Skeletal muscle satellite cell (primary cell): Measurements from ENCODE around the gene XIST. TPM values are rescaled to one million over a fixed set of nuclear protein-coding genes. Genes with fewer than 3 reads are reported as not detected.
"Not testable (repeated sequence)": the region's sequence is repeated elsewhere in the genome, so short reads cannot be mapped to it uniquely, and the experiment has no call there.

Experiments
- H3K27me3 ChIP-seq: 2 replicates; pipeline ENCODE4 v1.7.0; 2013; ENCODE audit warnings: low read length; ENCODE audit not compliant: control insufficient read depth, insufficient read depth
- H3K36me3 ChIP-seq: 2 replicates; pipeline ENCODE4 v1.7.0; 2013; ENCODE audit warnings: mild to moderate bottlenecking, control low read depth, low read length; ENCODE audit not compliant: insufficient read depth
- H3K4me1 ChIP-seq: 2 replicates; pipeline ENCODE4 v1.7.0; 2013; ENCODE audit warnings: low read length; ENCODE audit not compliant: control insufficient read depth, insufficient read depth
- H3K4me2 ChIP-seq: 2 replicates; pipeline ENCODE4 v1.7.0; 2013; ENCODE audit warnings: mild to moderate bottlenecking, low read length
- H3K4me3 ChIP-seq: 2 replicates; pipeline ENCODE4 v1.7.0; 2013; ENCODE audit warnings: low read length
- H3K9ac ChIP-seq: 2 replicates; pipeline ENCODE4 v1.7.0; 2013; ENCODE audit warnings: mild to moderate bottlenecking, low read depth, low read length, moderate library complexity
- H3K9me3 ChIP-seq: replicated peaks from 2 replicates; pipeline ENCODE4 v1.7.0; 2013; ENCODE audit warnings: mild to moderate bottlenecking, control low read depth, low read length
- total RNA-seq: library from RNA; depleted of rRNA; stranded (reverse); fragments of >200 nt; gene quantifications from 2 replicates; pipeline ENCODE4 v1.2.3, GENCODE V29; 2012; rRNA removed

Gene XIST
- total RNA-seq: under 0.01 and 58.8 TPM in 2 replicates

DNA sequence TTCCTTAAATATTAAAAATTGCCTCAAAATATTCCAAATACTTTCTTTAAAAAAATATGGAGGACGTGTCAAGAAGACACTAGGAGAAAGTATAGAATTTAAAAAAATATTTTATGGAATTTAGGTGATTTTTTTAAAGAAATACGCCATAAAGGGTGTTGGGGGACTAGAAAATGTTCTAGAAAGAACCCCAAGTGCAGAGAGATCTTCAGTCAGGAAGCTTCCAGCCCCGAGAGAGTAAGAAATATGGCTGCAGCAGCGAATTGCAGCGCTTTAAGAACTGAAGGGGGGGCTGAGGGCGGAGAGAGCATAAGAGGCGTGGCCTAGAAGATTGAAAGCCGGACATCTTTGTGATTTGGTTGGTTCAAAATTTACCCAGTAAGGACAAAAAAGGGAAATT lies at the start of gene XIST:
Gene XIST, minus strand, starts transcription at position 248 of the 400 bp plus-strand sequence.
- peak within 1 kb of the TSS; percentile 89 for H3K9ac ChIP-seq
- peaks cover 8% of the 10 kb centered on the region for H3K4me1 ChIP-seq
- peak within 1 kb of the TSS; percentile 83 for H3K4me3 ChIP-seq
- peak within 1 kb of the TSS; percentile 68 for H3K4me2 ChIP-seq
- no peaks in the 10 kb centered on the region for H3K27me3 ChIP-seq
- H3K9me3 ChIP-seq: no peaks in the 10 kb centered on the region
- H3K36me3 ChIP-seq: no peaks in the 10 kb centered on the region

DNA sequence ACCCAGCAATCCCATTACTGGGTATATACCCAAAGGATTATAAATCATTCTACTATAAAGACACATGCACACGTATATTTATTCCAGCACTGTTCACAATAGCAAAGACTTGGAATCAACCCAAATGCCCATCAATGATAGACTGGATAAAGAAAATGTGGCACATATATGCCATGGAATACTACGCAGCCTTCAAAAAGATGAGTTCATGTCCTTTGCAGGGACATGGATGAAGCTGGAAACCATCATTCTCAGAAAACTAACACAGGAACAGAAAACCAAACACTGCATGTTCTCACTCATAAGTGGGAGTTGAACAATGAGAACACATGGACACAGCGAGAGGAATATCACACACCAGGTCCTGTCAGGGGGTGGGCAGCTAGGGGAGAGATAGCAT lies 45.8 kb upstream of the XIST start:
- H3K9ac ChIP-seq, H3K4me1 ChIP-seq, H3K4me3 ChIP-seq, H3K36me3 ChIP-seq, H3K4me2 ChIP-seq, H3K9me3 ChIP-seq: not testable (repeated sequence)
- peaks cover 13% of the 10 kb centered on the region for H3K27me3 ChIP-seq

DNA sequence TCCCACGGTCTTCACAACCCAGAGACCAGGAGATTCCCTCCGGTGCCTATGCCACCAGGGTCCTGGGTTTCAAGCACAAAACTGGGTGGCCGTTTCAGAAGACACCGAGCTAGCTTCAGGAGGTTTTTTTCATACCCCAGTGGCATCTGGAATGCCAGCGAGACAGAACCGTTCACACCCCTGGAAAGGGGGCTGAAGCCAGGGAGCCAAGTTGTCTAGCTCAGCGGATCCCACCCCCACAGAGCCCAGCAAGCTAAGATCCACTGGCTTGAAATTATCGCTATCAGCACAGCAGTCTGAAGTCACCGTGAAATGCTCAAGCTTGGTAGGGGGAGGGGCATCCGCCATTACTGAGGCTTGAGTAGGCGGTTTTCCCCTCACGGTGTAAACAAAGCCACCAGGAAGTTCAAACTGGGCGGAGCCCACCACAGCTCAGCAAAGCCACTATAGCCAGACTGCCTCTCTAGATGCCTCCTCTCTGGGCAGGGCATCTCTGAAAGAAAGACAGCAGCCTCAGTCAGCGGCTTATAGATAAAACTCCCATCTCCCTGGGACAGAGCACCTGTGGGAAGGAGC lies 40.1 kb upstream of the XIST start:
- not testable (repeated sequence) for H3K4me2 ChIP-seq, H3K4me3 ChIP-seq, H3K9ac ChIP-seq

DNA sequence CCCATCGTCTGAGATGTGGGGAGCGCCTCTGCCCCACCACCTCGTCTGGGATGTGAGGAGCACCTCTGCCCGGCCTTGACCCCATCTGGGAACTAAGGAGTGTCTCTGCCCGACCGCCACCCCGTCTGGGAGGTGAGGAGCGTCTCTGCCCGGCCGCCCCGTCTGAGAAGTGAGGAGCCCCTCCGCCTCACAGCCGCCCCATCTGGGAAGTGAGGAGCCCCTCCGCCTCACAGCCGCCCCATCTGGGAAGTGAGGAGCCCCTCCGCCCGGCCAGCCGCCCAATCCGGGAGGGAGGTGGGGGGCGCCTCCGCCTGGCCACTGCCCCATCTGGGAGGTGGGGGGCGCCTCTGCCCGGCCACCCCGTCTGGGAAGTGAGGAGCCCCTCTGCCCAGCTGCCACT lies 29.7 kb upstream of the XIST start:
- not testable (repeated sequence) for H3K36me3 ChIP-seq, H3K4me1 ChIP-seq, H3K27me3 ChIP-seq, H3K9me3 ChIP-seq, H3K4me3 ChIP-seq, H3K9ac ChIP-seq, H3K4me2 ChIP-seq

More for the DNA sequence above, 40.1 kb upstream of the XIST start:
- H3K4me1 ChIP-seq, H3K9me3 ChIP-seq, H3K36me3 ChIP-seq: not testable (repeated sequence)
- peaks cover 15% of the 10 kb centered on the region for H3K27me3 ChIP-seq

DNA sequence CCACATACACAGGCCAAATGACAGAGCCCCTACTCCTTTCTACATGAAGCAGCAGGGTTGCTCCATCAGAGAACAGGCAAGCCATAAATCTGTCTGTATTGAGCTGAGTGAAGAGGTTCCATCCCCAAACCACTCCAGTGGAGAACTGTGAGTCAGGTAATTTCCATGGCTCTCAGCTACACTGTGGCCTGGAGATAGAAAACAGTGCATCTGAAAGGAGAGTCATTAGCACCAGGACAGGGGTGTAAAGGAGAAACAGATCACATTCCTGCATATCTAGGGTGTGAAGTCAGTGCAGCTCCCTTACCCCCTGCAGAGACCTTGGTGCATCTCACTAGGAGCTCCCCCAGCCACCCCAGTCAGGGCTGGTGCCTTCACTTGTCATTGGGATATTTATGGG lies 25.2 kb upstream of the XIST start:
- Histone ChIP-seq H3K9ac (no peak overlapping the region), H3K9me3 (no peaks in the 10 kb centered on the region), H3K4me2 (no peak overlapping the region), H3K27me3 (peaks cover 21% of the 10 kb centered on the region), H3K36me3 (no peaks in the 10 kb centered on the region), H3K4me1 (no peaks in the 10 kb centered on the region), H3K4me3 (no peak overlapping the region)

DNA sequence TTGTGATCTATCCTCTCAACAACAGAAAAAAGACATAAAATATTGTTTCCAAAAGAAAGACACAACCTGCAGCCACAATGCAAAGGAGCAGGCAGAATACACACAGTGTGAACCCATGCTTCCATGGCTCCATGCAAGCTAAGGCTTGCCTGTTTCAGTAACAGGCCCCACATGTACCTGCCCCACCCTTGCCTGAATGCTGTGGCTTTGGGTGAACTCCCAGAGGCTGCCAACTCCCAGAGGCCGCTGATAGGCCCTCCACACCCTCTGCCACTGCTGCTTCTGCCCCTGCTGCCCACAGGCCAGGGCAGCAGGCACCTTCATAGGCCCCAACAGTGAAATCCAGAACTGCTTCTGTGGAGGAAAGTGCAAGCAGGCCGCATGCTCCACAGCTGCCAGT lies 24.4 kb upstream of the XIST start:
- Histone ChIP-seq H3K9me3 (no peaks in the 10 kb centered on the region), H3K36me3 (no peaks in the 10 kb centered on the region), H3K9ac (no peak overlapping the region), H3K4me3 (no peak overlapping the region), H3K27me3 (peaks cover 23% of the 10 kb centered on the region), H3K4me2 (no peak overlapping the region), H3K4me1 (no peaks in the 10 kb centered on the region)

DNA sequence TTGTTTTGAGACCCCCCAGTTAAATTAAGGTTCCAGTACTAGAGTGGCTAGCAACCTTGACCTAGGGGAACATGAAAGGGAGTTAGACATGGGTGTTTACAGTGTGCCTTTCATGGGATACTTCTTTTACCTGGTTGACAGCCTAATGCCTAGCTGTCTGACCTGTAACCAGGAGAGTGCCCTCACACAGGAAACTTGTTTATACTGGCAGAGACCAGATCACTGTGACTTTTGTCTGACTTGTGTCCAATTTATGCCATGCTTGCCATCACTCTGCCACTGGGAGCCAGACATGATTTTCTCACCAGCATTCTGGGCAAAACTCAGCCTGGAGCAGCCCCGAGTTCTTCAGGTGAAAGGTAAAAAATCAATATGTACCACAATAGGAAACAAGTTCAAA lies 16.4 kb upstream of the XIST start:
- no peak overlapping the region for H3K9ac ChIP-seq
- H3K27me3 ChIP-seq: peaks cover 15% of the 10 kb centered on the region
- no peaks in the 10 kb centered on the region for H3K4me1 ChIP-seq
- no peak overlapping the region for H3K4me2 ChIP-seq
- no peak overlapping the region for H3K4me3 ChIP-seq
- no peaks in the 10 kb centered on the region for H3K9me3 ChIP-seq
- H3K36me3 ChIP-seq: no peaks in the 10 kb centered on the region

DNA sequence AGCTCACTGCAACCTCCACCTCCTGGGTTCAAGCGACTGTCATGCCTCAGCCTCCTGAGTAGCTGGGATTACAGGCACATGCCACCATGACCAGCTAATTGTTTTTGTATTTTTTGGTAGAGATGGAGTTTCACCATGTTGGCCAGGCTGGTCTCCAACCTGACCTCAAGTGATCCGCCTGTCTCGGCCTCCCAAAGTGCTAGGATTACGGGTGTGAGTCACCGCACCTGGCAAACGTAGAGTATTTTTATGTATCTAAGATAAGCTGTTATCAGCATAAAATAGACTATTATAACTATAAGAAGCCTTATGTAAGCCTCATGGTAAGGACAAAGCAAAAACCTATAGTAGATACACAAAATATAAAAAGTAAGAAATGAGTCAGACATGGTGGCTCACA lies 14.6 kb upstream of the XIST start:
- Histone ChIP-seq H3K9ac (no peak overlapping the region), H3K4me3 (no peak overlapping the region), H3K4me1 (no peaks in the 10 kb centered on the region)

DNA sequence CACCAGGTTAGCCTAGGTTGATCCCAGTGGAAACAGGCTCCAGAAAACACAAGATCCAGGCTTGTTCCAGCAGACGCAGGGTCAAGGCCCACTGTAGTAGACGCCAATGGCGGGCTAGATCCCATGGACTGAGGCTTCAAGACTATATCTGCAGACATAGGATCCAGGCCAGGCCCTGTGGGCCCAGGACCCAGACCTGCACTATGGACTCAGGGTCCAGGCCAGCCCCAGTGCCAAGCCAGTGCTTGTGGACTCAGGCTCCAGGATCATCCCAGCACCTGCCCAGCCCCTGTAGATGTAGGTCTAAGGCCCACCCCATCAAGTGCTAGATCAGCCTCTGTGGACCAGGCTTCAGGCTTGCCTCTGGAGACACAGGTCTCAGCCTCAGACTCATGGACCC lies 11.3 kb upstream of the XIST start:
- Histone ChIP-seq H3K27me3 (peaks cover 13% of the 10 kb centered on the region), H3K36me3 (no peaks in the 10 kb centered on the region), H3K4me1 (no peaks in the 10 kb centered on the region), H3K4me2 (no peak overlapping the region), H3K9ac (no peak overlapping the region), H3K4me3 (no peak overlapping the region), H3K9me3 (no peaks in the 10 kb centered on the region)

More for the DNA sequence above, 14.6 kb upstream of the XIST start:
- no peak overlapping the region for H3K4me2 ChIP-seq
- peaks cover 25% of the 10 kb centered on the region for H3K27me3 ChIP-seq
- no peaks in the 10 kb centered on the region for H3K36me3 ChIP-seq
- no peaks in the 10 kb centered on the region for H3K9me3 ChIP-seq

DNA sequence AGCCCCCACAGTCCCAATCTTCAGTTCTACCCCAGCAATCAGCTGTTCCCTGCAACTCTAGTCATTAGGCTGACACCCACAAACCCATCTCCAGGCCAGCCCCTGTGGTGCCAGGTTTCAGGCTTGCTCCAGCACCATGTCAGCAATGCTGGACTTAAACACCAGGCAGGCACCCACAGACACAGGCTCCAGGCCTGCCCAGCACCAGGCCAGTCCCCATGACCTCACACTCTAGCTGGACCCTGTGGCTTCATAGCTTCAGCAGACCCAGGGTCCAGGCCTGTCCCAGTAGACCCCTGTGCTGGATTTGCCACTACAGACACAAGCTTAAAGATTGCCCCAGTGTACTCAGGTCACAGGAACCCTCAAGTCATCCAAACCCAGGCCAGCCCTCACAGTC lies 10.8 kb upstream of the XIST start:
- no peak overlapping the region for H3K9ac ChIP-seq
- H3K9me3 ChIP-seq: no peaks in the 10 kb centered on the region
- H3K27me3 ChIP-seq: peaks cover 13% of the 10 kb centered on the region
- no peaks in the 10 kb centered on the region for H3K4me1 ChIP-seq
- no peaks in the 10 kb centered on the region for H3K36me3 ChIP-seq
- no peak overlapping the region for H3K4me3 ChIP-seq
- no peak overlapping the region for H3K4me2 ChIP-seq

DNA sequence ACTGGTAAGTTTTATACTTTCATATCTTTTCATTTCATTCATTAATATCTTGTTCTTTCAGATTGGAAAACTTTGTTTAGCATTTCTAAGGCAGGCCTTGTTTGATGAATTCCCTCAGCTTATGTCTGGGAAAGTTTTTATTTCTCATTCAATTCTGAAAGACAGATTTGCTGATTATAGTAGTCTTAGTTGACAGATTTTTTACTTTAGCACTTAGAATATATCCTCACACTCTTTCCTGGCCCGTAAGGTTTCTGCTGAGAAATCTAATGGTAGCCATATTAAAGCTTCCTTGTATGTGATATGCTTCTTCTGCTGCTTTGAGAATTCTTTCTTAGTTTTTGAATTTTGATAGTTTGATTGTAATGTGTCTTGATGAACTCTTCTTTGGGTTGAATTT lies 7.1 kb upstream of the XIST start:
- no peak overlapping the region for H3K4me3 ChIP-seq
- no peak overlapping the region for H3K4me2 ChIP-seq
- H3K36me3 ChIP-seq: no peaks in the 10 kb centered on the region
- no peaks in the 10 kb centered on the region for H3K4me1 ChIP-seq
- H3K9me3 ChIP-seq: no peaks in the 10 kb centered on the region
- no peak overlapping the region for H3K9ac ChIP-seq
- H3K27me3 ChIP-seq: peaks cover 10% of the 10 kb centered on the region

DNA sequence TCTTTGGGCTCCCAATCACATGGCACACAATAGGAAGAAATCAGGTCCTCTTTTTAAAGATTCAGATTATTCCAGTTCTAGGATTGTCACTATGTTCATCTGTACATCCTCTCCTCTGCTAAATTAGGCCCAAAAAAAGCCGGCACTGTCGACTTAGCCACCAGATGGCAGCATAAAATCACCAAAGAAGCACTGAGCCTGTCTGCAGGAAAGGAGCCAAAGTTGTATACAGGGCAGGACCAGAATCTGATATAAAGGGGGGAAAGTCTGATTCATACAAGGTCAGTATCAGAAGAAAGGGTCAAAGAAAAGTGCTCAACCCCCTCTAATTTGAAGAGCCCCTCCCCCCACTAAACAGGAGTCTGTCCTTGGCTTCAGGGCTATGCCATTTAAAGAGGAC lies 3.0 kb upstream of the XIST start:
- no peaks in the 10 kb centered on the region for H3K27me3 ChIP-seq
- no peaks in the 10 kb centered on the region for H3K9me3 ChIP-seq
- no peak overlapping the region for H3K9ac ChIP-seq
- no peaks in the 10 kb centered on the region for H3K36me3 ChIP-seq
- H3K4me3 ChIP-seq: no peak overlapping the region
- H3K4me1 ChIP-seq: no peaks in the 10 kb centered on the region
- no peak overlapping the region for H3K4me2 ChIP-seq
